GM18507 (cell line): Measurements from ENCODE around the gene RWDD4.
A peak's percentile ranks its signal among the peaks of the same experiment; 100 is the strongest.

Experiments used
- DNase-seq: peaks from one replicate; pipeline ENCODE4 v3.0.0; 2011; ENCODE audit warnings: low read depth; ENCODE audit not compliant: insufficient read length; ENCODE audit errors: extremely low spot score
- FAIRE-seq: peaks from 2 replicates; lab custom pipeline; 2011; peaks lifted over from hg19 to GRCh38; lab: Jason Lieb, UNC

Gene RWDD4

GRCh38 chr4:183659029-183659871 is at the start of gene RWDD4, which contains the start of gene TRAPPC11:
TSS of gene RWDD4 (minus strand) at chr4:183659185. CDS start at chr4:183658952, 233 bp downstream.
TSS of gene TRAPPC11 (plus strand) at chr4:183659293. CDS start at chr4:183663868, 4,575 bp downstream.
- peak; percentile 98 for DNase-seq
- peak; percentile 98 for FAIRE-seq

GRCh38 chr4:183702492-183702891 is 43.5 kb upstream of the RWDD4 start:
- DNase-seq, result no peak
- no peak for FAIRE-seq

- FAIRE-seq (no peak), DNase-seq (no peak)
These were observed 41.4 kb upstream of the RWDD4 start for GRCh38 chr4:183700407-183700806.

- FAIRE-seq (no peak), DNase-seq (no peak)
These were observed 39.9 kb upstream of the RWDD4 start for GRCh38 chr4:183698909-183699308.

- no peak for FAIRE-seq
- no peak for DNase-seq
These were observed 32.9 kb upstream of the RWDD4 start for GRCh38 chr4:183691897-183692296.

DNA sequence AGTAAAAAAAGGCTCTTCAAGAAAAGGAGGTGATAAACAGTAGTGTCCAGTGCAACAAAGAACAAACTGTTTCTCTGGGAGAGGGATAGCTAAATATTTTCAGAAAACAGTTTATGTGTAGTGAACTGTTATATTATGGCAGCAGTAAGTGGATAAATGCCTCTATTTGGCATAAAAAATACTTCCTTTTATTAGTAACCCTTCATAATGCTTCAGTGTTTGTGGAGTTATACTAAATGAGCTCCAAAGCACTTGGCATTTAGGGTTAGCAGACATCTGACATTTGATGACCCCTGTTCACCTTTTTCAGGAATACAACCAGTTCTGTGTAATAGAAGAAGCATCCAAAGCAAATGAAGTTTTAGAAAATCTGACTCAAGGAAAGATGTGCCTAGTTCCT is 32.0 kb upstream of the RWDD4 start:
- DNase-seq (no peak), FAIRE-seq (no peak)

GRCh38 chr4:183688216-183688615 is 29.2 kb upstream of the RWDD4 start:
- FAIRE-seq (no peak), DNase-seq (no peak)

GRCh38 chr4:183686461-183686860 is 27.5 kb upstream of the RWDD4 start:
- DNase-seq, result no peak
- FAIRE-seq, result no peak

- no peak for DNase-seq
- FAIRE-seq, result no peak
These were observed 22.1 kb upstream of the RWDD4 start for GRCh38 chr4:183681119-183681518.

DNA sequence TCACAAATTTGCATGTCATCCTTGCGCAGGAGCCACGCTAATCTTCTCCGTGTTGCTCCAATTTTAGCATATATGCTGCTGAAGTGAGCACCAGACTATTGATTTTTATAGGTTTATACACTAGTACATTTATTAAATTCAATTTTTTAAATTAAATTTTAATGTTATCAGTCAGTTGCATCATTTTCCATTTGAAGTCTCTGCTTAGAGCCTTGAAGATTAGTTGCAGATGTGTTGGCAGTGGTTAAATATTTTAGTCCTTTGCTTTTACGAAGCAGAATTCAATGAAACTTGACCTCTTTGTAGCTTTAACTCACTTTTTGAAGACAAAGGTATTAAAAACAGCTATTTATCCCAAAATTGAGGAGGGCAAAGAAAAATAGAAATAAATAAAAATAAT is 16.6 kb upstream of the RWDD4 start:
- no peak for FAIRE-seq

DNA sequence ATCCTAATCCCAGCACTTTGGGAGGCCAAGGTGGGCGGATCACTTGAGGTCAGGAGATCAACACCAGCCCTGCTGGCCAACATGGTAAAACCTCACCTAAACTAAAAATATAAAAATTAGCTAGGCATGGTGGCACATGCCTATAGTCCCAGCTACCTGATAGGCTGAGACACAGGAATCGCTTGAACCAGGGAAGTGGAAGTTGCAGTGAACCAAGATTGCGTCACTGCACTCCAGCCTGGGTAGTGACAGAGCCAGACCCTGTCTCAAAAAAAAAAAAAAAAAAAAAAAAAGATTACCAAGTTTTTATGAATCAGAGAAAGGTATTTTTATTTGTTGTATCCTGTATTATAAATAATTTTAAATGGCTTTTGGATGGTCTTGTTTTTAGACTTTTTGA is 15.2 kb upstream of the RWDD4 start:
- no peak for DNase-seq
- no peak for FAIRE-seq

More for the DNA sequence above, 16.6 kb upstream of the RWDD4 start:
- DNase-seq, result no peak

DNA sequence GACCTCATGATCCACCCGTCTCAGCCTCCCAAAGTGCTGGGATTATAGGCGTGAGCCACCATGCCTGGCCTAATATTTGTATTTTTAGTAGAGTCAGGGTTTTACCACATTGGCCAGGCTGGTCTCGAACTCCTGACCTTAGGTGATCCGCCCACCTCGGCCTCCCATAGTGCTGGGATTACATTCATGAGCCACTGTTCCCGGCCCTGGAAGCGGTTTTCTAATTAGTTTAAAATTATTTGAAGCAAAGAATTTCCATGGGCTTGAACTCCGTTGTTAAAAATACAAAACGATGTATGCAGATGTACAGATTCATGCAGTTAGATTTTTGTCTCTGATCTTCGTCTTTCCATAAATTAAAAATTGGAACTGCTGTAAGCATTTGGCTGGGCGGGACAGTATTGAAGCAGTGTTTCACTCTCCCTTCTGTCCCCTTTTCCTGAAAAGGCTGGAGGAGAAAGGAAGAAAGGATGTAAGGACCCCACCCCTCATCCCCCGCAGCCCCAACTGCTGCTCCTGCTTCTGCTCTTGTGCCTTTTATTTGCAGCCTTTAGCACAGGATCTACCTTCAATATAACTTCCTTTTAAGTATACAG is 12.1 kb upstream of the RWDD4 start:
- FAIRE-seq, result no peak

GRCh38 chr4:183670251-183670650 is 11.3 kb upstream of the RWDD4 start:
- DNase-seq (no peak), FAIRE-seq (no peak)

More for the DNA sequence above, 12.1 kb upstream of the RWDD4 start:
- no peak for DNase-seq

- DNase-seq, result no peak
- FAIRE-seq, result no peak
These were observed 7.1 kb upstream of the RWDD4 start for GRCh38 chr4:183666088-183666487.

GRCh38 chr4:183659872-183660242 is 872 bp upstream of the RWDD4 start:
- no peak for DNase-seq
- FAIRE-seq, result peak; percentile 48

DNA sequence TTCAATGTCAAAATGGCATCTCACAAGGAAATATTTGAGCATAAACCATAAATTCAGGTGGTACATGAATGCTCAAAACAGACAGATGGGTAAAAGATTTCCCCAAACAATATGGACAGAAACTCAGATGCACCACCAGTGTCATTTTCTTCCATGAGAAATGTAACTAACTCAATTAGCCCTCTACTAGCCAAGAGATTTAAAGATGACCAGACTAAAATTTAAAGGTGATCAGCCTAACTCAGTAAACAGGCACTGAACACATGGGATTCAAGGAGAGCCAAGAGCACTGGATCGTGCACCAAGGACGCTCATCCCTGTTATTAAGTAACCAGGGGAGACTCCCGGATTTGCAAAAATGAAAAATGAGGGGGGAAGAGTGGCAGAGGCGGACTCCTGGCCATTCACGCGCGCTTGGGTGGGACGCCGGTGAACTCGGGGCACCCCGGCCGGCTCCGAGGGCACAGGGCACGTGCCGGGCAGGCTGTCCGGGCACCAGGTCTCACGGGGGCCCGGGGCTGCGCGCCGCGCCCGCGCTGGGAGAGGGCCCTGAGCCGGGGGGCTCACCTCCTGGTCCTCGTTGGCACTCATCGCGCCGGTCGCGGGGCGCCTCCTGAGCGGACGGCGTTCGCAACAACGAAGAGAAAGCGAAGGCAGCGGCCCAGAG is 490 bp downstream of the RWDD4 start:
- FAIRE-seq (no peak), DNase-seq (no peak)

GRCh38 chr4:183657564-183657963 is 1.4 kb downstream of the RWDD4 start:
- no peak for FAIRE-seq
- no peak for DNase-seq

DNA sequence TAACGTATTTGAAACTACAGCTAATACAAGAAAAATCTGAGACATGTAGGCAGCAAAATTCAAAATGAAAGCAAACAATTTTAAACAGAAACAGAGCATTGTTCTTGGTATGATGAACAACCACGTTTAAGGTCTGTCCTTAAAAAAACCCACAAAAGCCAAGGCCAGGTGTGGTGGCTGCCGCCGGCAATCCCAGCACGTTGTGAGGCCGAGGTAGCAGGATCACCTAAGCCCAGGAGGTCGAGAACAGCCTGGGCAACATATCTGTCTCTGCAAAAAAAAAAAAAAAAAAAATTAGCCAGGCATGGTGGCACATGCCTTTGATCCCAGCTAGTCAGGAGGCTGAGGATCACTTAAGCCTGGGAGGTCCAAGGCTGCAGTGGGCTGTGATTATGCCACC is 13.7 kb downstream of the RWDD4 start:
- no peak for DNase-seq
- no peak for FAIRE-seq

DNA sequence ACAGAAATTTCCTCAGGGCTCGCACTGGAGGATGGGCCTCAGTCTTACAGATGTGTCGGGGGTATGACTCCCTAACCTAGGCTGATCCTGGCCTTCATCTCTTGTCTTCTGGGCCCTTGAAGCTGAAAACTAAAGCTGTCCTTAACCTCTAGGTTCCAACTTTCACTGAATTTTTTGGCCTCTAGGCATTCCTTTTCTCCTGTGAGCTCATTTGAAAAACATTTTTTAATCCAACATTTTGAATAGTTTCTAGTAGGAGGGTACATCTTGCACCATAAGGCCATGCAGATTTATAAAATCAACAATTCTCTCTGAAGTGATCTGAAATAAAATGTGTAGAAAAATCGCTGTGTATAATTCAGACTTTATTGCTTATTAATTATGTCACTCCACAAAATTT is 19.7 kb downstream of the RWDD4 start:
- FAIRE-seq, result no peak

GRCh38 chr4:183638436-183638835 is 20.5 kb downstream of the RWDD4 start:
- DNase-seq, result no peak
- FAIRE-seq, result no peak

More for the DNA sequence above, 19.7 kb downstream of the RWDD4 start:
- no peak for DNase-seq
